ENCODE results near the gene SHISAL2B. TPM values are rescaled to one million over a fixed set of nuclear protein-coding genes. Genes with fewer than 3 reads are reported as not detected.
A peak's percentile ranks its signal among the peaks of the same experiment; 100 is the strongest.
"Not testable (repeated sequence)": the region's sequence is repeated elsewhere in the genome, so short reads cannot be mapped to it uniquely, and the experiment has no call there.

Gene SHISAL2B
- total RNA-seq, 1 experiment from 2014 or later = 15.2 TPM

DNA sequence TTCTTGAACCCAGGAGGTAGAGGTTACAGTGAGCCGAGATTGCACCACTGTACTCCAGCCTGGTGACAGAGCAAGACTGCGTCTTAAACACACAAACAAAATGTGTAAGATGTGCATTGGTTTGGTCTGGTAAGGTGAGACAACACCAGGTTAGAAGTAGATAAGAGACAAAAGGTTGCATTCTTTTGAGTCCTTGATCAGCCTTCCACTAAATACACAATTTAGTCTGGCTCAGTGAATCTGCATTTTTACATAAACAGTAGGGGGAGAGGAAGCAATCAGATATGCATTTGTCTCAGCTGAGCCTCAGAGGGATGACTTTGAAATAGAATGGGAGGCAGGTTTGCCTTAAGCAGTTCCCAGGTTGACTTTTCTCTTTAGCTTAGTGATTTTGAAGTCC lies 15.8 kb downstream of the SHISAL2B start:
- H3K27me3 Mint-ChIP-seq (ENCODE audit: low read depth); POLR2A ChIA-PET; H3K9me3 Mint-ChIP-seq; DNase-seq (ENCODE audit: low spot score): not testable (repeated sequence)
- H3K4me1 Mint-ChIP-seq = peaks cover 44% of the 10 kb centered on the region
- peak overlapping the region; percentile 82 for H3K27ac Mint-ChIP-seq
- H3K36me3 Mint-ChIP-seq = peaks cover 19% of the 10 kb centered on the region
- peak overlapping the region; percentile 33 for H3K4me3 Mint-ChIP-seq
- TF ChIP-seq FOXK1 (CRISPR knock-in tag; IDR thresholded peaks at IDR 0.05) (0 out of 2 replicates have a peak, but pooled peaks have one; percentile 52), TEAD1 (CRISPR knock-in tag; IDR thresholded peaks at IDR 0.05) (peak; percentile 77; the same call in 1 of the 2 replicates)
- ATAC-seq = peak; percentile 92
- CTCF ChIA-PET = interaction anchor here (1.2 kb wide), 1 partner anchor 23 kb away, joined by 5 read pairs; no protein-coding TSS in a partner anchor

GRCh38 chr5:64707191-64707590 lies 16.9 kb downstream of the SHISAL2B start:
- Mint-ChIP-seq H3K4me3 (no peak overlapping the region), H3K9me3 (peaks cover 6% of the 10 kb centered on the region), H3K36me3 (peaks cover 16% of the 10 kb centered on the region), H3K27ac (no peak overlapping the region), H3K4me1 (peaks cover 44% of the 10 kb centered on the region), H3K27me3 (ENCODE audit: low read depth) (no peaks in the 10 kb centered on the region)
- DNase-seq (ENCODE audit: low spot score) (no peak), ATAC-seq (peak; percentile 32; the same call in 1 of the 2 replicates)
- ChIA-PET POLR2A (interaction anchor here (0.6 to 0.8 kb wide), 2 partner anchors 18 to 54 kb away, joined by 4 read pairs; no protein-coding TSS in a partner anchor), CTCF (no interaction called here)
- TF ChIP-seq MYBL2 (CRISPR knock-in tag; IDR thresholded peaks at IDR 0.05) = no peak
- TF ChIP-seq TEAD4 (CRISPR knock-in tag; IDR thresholded peaks at IDR 0.05) = no peak
- no peak for TF ChIP-seq ZNF317 (CRISPR knock-in tag; IDR thresholded peaks at IDR 0.05; ENCODE audit: borderline replicate concordance, low read depth)
- TF ChIP-seq, protein P1, sequence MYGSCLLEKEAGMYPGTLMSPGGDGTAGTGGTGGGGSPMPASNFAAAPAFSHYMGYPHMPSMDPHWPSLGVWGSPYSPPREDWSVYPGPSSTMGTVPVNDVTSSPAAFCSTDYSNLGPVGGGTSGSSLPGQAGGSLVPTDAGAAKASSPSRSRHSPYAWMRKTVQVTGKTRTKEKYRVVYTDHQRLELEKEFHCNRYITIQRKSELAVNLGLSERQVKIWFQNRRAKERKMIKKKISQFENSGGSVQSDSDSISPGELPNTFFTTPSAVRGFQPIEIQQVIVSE (CRISPR knock-in tag; IDR thresholded peaks at IDR 0.05; ENCODE audit: borderline replicate concordance) = no peak
- TF ChIP-seq ZNF281 (CRISPR knock-in tag; IDR thresholded peaks at IDR 0.05) = no peak
- TF ChIP-seq, protein P2, sequence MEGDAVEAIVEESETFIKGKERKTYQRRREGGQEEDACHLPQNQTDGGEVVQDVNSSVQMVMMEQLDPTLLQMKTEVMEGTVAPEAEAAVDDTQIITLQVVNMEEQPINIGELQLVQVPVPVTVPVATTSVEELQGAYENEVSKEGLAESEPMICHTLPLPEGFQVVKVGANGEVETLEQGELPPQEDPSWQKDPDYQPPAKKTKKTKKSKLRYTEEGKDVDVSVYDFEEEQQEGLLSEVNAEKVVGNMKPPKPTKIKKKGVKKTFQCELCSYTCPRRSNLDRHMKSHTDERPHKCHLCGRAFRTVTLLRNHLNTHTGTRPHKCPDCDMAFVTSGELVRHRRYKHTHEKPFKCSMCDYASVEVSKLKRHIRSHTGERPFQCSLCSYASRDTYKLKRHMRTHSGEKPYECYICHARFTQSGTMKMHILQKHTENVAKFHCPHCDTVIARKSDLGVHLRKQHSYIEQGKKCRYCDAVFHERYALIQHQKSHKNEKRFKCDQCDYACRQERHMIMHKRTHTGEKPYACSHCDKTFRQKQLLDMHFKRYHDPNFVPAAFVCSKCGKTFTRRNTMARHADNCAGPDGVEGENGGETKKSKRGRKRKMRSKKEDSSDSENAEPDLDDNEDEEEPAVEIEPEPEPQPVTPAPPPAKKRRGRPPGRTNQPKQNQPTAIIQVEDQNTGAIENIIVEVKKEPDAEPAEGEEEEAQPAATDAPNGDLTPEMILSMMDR (IDR thresholded peaks at IDR 0.05) = no peak
- TF ChIP-seq, protein P3, sequence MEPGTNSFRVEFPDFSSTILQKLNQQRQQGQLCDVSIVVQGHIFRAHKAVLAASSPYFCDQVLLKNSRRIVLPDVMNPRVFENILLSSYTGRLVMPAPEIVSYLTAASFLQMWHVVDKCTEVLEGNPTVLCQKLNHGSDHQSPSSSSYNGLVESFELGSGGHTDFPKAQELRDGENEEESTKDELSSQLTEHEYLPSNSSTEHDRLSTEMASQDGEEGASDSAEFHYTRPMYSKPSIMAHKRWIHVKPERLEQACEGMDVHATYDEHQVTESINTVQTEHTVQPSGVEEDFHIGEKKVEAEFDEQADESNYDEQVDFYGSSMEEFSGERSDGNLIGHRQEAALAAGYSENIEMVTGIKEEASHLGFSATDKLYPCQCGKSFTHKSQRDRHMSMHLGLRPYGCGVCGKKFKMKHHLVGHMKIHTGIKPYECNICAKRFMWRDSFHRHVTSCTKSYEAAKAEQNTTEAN (CRISPR knock-in tag; IDR thresholded peaks at IDR 0.05) = no peak
- no peak for TF ChIP-seq ZNF532 (CRISPR knock-in tag; IDR thresholded peaks at IDR 0.05; ENCODE audit: borderline replicate concordance)
- TF ChIP-seq SMAD3 (CRISPR knock-in tag; IDR thresholded peaks at IDR 0.05; ENCODE audit: borderline replicate concordance) = no peak
- TF ChIP-seq EMX1 (CRISPR knock-in tag; IDR thresholded peaks at IDR 0.05) = no peak
- TF ChIP-seq, protein P4, sequence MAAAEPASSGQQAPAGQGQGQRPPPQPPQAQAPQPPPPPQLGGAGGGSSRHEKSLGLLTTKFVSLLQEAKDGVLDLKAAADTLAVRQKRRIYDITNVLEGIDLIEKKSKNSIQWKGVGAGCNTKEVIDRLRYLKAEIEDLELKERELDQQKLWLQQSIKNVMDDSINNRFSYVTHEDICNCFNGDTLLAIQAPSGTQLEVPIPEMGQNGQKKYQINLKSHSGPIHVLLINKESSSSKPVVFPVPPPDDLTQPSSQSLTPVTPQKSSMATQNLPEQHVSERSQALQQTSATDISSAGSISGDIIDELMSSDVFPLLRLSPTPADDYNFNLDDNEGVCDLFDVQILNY (CRISPR knock-in tag; IDR thresholded peaks at IDR 0.05) = no peak
- TF ChIP-seq ZNF219 (CRISPR knock-in tag; IDR thresholded peaks at IDR 0.05; ENCODE audit: borderline replicate concordance) = no peak

DNA sequence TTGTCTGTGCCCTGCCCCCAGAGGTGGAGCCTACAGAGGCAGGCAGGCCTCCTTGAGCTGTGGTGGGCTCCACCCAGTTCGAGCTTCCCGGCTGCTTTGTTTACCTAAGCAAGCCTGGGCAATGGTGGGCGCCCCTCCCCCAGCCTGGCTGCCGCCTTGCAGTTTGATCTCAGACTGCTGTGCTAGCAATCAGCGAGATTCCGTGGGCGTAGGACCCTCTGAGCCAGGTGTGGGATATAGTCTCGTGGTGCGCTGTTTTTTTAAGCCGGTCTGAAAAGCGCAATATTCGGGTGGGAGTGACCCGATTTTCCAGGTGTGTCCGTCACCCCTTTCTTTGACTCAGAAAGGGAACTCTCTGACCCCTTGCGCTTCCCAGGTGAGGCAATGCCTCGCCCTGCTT lies 24.2 kb downstream of the SHISAL2B start:
- CTCF ChIA-PET, POLR2A ChIA-PET: not testable (repeated sequence)

More for the DNA sequence above, 24.2 kb downstream of the SHISAL2B start:
- not testable (repeated sequence) for H3K27me3 Mint-ChIP-seq (ENCODE audit: low read depth); DNase-seq (ENCODE audit: low spot score); H3K9me3 Mint-ChIP-seq; H3K36me3 Mint-ChIP-seq; ATAC-seq
- Mint-ChIP-seq H3K4me1 (peaks cover 14% of the 10 kb centered on the region), H3K4me3 (peak overlapping the region; percentile 57), H3K27ac (0 out of 2 replicates have a peak overlapping the region, but pooled peaks have one; percentile 27)

Data from WTC11 (cell line).